Pons (tissue), 1 donor: ENCODE measurements around the gene MTF2.
A peak's percentile ranks its signal among the peaks of the same experiment; 100 is the strongest.
"Not testable (repeated sequence)": the region's sequence is repeated elsewhere in the genome, so short reads cannot be mapped to it uniquely, and the experiment has no call there.

ENCODE experiments used
- DNase-seq: peaks from one replicate; pipeline ENCODE4 v3.0.0-alpha.2; 2016; ENCODE audit warnings: low spot score

MTF2 gene

DNA sequence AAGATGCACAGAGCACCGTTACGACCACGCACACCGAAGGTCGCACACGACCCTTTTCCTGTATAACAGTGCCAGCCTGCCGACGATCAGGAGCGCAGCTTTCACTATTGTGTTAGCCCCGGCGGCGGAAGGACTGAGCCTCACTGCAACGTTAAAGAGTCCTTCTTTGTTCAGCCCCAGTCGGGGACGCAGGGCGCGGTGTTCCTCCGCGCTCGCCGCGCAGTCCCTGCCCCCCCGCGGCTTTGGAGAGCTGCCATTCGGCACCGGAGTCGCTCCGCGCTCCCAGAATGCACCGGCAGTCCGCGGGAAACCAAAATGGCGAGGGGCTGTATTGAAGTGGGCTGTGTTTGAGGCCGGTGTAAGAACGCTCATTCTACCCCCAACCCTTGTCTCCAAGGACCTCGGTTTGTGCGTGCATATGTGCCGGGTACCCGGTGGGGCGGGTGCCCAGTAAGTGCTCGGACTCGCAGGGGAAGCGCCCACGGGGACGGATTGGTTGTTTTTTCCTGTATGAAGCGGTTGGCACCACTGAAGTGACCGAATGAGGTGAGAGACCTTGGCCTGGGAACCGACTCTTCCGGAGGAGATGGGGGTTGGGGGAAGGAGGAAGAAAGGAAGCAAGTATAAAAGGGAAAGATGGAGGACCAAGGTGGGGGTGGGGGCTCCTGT, at the start of gene MTF2:
TSS of gene MTF2 (plus strand) at position 298 of the 669 bp plus-strand sequence. CDS start at position 542, 244 bp downstream.
- peak; percentile 89 for DNase-seq

DNA sequence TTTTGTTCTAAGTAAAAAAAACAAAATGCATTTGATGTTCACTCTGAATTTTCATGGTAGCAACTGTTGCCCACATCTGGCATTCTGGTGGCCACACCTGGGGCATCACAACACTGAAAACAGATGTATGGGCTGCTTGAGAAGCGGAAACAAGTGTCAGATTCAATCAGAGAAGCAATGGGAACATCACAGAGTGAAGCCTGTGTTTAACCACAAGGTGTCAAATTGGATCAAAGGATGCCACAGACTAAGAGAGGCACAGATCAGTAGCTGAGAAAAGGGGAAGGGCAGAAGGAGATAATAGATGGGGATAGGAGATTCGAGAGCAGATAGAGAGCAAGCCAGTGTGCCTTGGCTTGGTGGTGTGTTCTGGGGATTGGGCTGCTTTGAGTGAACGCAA, 49.8 kb upstream of the MTF2 start:
- no peak for DNase-seq

DNA sequence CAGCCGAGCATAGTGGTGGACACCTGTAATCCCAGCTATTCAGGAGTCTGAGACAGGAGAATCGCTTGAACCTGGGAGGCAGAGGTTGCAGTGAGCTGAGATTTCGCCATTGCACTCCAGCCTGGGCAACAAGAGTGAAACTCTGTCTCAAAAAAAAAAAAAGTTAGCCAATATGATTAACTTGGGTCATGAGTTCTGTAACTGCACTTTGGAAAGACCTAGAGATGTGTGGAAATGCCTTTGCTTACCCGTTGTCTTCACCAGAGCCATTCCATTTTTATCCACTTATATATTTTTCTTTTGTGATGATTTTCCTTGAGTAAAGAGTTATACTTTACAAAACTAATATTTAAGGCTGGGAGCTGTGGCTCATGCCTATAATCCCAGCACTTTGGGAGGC, 48.9 kb upstream of the MTF2 start:
- DNase-seq, result not testable (repeated sequence)

DNA sequence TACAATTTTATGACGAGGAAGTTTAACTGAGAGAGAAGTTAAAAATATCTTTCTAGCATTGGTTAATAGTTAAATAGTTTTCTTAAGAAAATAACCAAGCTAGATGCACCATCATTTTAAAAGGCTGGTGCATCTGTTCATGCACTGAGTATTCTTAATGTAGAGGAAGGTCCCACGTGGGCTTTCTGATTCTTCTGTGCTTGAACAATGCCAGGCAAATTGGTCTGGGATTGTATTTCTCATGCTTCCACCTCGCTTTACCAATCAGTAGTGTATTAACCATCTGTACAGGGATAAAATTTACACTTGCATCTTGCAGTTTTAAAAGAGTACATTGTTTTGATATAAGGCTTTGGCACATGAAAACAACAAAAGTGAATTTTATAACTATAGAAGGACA, 47.4 kb upstream of the MTF2 start:
- no peak for DNase-seq

DNA sequence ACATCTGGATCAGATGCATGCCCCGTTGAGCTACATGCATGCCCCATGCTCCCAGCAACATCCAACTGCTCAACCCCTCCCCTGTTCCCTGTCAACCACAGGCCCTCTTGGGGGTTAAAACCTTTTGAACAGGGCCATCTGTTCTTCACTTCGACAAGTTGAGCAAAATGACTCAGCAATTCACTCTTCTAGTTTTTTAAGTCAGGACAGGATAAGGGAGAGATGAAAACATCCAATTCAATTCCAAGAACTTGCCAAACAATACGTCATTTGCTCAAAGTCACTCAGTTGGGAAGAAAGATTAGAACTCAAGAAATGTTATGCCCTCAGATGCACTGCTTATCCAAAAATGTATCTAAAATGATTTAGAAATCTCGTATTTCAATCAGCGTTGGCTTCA, 46.1 kb upstream of the MTF2 start:
- DNase-seq, result no peak

DNA sequence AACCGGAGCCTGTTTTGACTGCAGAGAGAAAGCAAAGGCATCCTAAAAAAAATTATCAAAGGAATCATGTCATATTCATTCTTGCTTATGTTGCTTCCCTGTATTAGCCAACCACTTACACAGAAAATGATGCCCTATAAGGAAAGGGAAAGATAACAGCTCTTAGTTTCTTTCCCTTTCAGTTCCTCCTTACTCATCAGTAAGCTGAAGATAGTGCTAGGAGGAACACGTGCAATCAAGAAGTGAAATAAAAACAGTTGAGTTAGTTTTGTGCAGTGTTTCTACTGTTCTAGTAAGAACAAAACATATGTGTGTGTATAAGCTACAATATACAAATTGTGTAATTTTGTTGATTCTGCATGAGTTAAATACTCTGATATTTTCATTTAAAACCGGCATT, 45.3 kb upstream of the MTF2 start:
- DNase-seq, result peak; percentile 50

DNA sequence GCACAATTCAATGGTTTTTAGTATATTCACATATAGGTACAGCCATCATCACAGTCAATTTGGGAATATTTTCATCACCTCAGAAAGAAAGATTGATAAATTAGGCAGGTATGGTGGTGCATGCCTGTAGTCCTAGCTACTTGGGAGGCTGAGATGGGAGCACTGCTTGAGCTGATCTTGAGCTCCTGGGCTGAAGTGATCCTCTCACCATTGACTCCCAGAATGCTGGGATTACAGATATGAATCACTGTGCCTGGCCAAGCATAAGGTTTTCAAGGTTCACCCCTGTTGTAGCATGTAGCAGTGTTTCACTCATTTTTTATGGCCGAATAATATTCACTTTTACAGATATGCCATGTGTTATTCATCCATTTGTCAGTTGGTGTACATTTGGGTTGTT, 44.7 kb upstream of the MTF2 start:
- DNase-seq, result no peak

DNA sequence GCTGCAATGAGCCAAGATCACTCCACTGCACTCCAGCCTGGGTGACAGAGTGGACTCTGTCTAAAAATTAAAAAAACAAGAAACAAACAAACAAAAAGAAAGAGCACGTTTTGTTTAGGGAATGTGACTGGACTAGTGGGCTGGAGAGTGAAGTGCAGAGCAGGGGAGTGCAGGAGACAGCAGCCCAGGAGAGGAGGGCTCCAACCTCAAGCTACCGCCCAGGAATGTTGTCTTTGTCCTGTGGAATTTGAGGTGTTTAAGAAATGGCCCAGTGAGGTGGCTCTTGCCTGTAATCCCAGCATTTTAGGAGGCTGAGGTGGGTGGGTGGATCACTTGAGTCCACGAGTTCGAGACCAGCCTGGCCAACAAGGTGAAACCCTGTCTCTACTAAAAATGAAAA, 42.4 kb upstream of the MTF2 start:
- DNase-seq, result no peak

DNA sequence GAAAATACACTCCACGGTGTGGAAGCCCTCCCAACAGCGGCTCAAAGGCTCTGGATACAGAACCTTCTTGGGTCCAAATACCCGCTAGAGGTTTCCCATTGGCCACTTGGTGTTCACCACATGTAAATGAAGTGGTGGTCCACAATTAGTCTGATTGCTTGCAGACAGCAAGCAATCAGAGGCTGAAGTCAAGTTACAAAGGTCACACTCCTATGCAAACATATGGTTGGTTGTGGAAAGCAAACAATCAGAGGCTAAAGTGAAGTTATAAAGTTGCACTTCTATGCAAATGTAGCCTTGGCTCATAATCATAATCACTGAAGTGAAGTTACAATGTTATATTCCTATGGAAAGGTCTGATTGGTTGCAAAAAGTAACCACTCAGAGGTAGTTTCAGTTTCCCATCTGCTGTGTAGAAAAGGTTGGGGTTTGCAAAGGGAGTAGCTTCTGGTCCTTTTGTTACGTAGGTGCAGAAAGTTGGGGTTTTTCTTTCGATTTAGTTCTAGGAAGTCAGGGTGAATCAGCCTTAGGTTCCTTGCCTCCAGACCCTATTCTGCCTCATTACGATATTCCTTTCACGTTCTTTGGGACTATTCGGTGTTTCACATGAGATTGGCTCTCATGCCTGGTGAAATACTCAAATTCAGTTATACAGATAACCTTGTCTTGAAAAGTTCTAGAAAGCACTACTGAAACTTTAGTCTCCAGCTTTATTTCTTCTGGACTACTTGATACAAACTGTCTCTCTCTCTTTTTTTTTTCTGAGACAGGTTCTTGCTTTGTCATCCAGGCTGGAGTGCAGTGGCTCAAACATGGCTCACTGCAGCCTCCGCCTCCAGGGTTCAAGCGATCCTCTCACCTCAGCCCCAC, 36.7 kb upstream of the MTF2 start:
- DNase-seq, result peak; percentile 57

DNA sequence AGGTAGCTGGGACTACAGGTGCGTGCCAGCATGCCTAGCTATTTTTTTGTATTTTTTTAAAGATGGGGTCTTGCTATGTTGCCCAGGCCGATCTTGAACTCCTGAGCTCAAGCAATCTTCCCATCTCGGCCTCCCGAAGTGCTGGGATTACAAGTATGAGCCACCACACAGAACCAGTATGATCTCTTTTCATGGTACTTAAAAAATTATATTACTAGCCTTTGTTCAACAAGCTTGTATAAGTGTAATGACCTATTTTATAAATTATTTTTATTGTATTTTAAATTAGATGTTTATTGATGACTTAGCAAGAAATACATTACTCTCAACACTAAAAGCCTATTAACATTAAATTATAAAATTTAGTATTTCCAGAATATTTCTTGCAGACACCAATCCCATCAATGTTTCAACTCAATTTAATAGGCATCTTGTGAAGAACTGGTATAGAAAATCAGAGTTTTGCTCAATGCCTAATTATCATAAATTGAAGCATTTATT, 36.0 kb upstream of the MTF2 start:
- no peak for DNase-seq

DNA sequence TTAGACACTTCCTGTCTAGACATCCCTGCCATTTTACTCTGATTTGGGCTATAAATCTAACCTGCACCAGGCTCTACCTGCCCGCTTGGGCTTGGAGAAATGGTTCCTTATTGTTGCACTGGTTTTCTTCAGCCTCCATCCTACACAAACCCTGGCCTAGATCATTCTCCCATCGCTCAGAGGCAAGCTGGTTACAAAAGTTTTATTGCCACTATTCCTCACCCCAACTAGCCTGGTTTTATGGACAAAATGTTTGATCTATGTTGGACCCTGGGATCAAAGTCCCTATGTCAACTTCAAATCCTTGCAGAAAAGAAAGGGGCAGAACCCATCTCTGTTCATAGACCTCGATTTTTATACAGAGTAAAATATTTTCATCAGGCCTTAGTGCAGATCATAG, 31.5 kb upstream of the MTF2 start:
- DNase-seq, result no peak

DNA sequence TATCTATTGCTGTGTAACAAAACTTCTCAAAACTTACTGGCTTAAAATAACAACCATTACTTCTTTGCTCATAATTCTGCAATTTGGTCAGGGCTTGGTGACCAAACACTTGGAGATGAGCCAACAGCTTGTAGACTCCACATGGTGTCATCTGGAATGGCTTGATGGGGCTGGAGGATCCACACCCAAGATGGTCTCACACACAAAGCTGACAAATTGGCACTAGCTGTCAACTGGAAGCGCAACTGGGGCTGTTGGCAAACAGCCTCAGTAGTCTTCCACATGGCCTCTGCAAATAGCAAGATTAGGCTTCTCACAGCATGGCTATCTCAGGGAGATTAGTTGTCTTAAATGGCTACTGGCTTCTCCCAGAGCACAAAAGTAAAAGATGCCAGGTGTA, 27.1 kb upstream of the MTF2 start:
- DNase-seq, result no peak

DNA sequence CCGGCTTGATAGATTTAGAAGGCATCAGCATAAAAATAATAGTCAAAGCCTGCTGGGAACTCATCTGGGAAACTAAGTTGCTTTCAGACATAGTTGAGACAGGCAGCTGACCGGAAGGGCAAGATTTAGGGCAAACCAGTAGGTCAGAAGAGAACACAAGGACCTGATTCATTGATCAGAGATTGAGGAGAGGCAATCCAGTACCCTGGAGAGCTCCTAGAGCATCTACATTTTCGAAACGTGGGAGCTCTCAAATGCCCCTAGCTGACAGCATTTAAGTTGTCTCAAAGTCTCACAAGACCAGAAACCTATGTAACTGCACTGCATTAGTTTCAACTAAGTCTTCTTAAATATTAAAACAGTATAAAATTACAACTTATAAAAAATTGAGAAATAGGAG, 22.9 kb upstream of the MTF2 start:
- DNase-seq, result no peak

DNA sequence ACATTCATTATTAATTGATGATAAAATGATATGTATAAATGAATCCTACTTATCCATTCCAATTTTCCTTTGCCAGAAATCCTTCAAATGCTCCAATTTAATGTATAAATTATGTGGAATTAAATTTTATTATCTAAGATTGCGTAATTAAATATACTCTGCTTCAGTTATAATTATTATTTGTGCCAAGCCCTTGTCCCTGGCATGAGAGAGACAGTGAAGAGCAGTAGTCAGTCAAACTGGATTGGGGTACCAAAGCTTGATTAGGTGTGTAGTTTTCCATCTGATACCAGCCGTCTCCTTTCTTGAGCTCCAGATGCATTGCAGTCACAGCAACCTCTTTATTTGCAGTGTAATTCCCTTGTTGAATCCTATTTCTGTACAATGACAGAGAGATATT, 22.4 kb upstream of the MTF2 start:
- DNase-seq, result no peak

DNA sequence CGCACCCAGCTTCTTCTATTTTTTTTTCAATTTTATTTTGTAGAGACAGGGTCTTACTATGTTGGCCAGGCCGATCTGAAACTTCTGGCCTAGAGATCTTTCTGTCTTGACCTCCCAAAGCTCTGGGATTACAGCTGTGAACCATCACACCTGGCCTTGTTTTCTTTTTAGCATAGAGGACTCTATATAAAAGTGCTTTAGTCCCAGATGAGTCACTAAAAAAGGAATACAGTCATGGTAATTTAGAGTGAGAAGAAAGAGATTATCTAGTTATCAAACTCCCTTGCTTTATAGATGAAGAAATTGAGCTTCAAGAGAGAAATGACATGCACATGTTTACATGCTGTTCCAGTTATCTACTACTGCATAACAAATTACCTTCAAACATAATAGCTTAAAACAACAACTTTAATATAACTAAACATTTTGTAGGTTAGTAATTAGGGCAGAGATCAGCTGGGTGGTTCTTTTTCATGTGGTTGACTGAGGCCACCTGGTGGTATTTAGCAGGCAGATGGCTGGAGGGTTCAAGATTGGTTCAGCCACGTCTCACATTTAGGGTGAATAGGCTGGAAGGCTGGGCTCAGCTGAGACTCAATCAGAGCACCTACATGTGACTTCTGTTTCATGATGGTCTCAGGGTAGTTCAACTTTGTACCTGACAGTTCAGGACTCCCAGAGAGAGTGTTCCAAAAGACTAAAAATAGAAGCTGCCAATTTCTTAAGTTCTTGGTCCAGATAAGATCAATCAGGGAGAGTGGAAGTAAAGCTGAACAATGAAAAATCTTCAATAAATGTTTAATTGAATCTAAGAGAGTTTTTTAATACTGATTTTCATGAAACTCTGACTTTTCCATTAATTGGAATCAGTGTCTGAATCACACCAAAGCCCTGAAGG, 16.9 kb upstream of the MTF2 start:
- DNase-seq, result peak; percentile 20

DNA sequence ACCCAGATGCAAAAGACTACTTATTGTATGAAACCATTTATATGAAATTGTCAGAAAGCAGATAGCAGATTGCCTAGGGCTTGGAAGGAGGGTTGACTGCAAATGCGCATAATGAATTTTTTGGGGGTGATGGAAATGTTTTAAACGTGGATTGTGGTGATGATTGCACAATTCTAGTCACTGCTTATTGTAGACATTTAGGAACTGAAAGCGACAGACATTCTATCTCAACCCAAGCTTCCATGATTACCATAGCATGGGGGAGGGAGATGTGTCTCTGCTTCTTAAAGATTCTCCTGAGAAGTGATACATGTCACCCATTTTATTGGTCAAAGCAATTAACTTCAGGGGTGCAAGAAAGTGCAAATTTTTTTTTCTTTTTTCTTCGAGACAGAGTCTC, 2.8 kb upstream of the MTF2 start:
- peak; percentile 60 for DNase-seq

DNA sequence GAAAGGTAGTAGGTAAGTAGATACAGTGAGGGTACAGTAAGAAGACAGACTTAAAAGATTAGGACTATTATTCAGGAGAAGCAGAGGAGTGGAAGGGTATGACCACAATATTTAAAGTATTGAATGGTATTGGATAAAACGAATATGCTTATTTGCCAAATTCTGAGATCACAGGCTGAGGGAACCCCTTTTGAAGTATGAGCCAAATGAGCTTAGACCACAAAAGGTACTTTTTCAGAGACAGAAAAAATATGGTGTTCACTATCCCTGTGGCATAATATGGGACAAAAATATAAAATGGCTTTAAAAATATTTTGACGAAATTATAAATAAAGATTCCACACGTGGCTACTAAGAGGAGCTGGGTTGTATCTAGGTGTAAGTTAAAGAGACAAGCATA, 880 bp upstream of the MTF2 start:
- DNase-seq, result no peak

DNA sequence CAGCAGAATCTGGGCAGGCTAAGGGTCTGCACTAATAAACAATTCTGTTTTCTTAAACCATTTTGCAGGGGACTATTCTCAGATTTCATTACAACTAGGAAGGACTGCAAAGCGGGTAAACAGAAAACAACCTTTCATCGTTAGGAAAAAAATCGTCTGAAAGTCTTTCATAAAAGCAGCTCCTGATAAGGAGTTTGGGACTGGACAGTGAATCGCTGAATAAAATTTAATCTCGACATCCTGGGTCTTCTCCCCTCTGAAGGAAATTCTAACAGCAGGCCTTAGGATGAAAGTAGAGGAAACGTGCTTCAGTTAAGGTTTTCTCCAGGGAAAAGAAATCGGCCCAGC, 471 bp upstream of the MTF2 start:
- no peak for DNase-seq

DNA sequence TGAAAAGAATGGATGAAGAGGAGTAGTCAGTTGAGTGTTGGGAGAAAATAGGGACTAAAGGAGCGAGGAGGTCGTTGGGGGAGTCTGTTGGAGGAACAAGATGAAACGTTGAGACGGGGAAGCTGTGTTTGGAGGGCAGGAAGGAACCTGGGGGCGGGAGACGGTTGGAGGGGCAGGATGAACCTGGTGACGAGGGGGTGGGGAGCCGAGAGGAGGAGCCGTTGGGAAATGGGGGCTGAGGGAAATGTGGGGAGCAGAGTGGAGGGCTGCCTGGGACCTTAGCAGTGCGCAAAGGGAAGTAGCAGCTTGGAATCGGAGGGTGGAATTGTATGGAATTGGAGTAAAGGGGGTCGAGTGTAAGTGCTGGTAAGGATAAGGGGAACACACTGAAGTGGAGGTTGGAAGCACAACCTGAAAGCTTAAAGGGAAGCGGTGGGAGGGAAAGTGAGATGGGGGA, 630 bp downstream of the MTF2 start:
- DNase-seq, result no peak

DNA sequence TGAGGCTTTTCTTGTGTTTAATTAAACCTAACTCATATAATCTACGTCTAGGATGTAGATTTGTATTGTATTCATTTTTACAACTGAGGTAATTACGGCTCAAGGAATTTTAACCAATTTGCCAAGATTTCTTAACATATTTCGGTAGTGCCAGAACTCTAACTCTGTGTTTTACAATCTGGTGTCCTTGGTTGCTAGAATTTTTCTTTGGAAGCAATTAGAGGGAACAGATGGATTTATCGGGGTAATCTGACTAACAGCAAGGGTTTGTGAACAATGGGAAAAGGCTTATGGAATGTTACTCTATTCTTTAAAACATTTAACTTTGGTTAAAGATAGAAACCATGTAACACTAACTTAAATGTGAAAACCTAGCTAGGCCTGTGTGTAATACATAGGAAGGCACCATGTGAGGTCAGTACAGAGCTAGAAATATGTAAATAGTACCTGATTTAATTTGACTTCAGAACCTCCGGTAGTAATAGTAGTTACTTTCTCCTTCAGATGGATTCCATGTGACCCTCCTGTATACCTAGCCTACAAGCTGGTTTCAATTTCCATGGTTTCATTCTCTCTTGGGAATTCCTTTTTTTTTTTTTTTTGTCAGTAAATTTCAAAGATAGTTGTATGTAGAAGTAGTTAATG, 1.2 kb downstream of the MTF2 start:
- DNase-seq, result peak; percentile 59

DNA sequence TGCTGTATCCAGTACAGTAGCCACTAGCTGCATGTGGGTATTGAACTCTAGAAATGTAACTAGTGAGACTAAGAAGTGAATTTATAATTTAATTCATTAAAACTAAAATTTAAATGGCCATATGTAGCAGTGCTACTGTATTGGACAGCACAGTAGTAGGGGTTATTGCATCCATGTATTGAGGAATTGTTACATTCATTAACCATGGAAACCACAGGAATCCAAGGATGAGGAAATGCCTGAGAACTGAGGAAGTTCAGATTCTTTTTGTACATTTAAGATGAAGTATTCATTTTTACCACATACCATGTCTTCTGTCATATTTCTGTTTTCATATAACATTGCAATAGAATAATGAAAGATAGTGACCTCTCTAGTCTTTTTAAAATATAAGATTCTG, 2.6 kb downstream of the MTF2 start:
- no peak for DNase-seq

DNA sequence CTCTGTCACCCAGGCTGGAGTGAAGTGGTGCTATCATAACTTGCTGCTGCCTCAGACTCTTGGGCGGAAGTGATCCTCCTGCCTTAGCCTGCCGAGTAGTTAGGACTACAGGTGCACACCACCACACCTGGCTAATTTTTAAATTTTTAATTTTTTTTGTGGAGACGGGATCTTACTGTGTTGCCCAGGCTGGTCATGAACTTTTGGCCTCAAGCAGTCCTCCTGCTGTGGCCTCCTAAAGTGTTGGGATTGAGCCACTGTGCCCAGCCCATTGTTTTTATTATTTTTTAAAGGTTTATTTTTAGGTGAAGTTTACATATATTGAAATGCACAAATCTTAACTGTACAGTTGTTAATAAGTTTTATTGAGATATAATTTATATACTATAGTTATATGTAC, 3.2 kb downstream of the MTF2 start:
- no peak for DNase-seq
